Lower leg skin (tissue), 4 donors: ENCODE data around the gene FARP1. TPM values are rescaled to one million over a fixed set of nuclear protein-coding genes. Genes with fewer than 3 reads are reported as not detected.

Source experiments
- DNase-seq, 2 donors: peaks; one replicate each; pipeline ENCODE4 v3.0.0-alpha.2; 2019; ENCODE audit warnings: low spot score in 2 of 2
- H3K4me3 ChIP-seq: fragments of 200-600 bp; sonication (generic); 2 replicates; pipeline ENCODE4 v1.5.1; 2017; ENCODE audit warnings: mild to moderate bottlenecking, low read depth; ENCODE audit not compliant: poor library complexity, severe bottlenecking
- CTCF ChIP-seq, 3 donors: fragments of 450-650 bp; IDR thresholded peaks; one replicate each; pipeline ENCODE4 v1.5.1; 2016; ENCODE audit warnings: antibody characterized with exemption in 3 of 3, mild to moderate bottlenecking in 3 of 3, moderate library complexity in 2 of 3
- POLR2A ChIP-seq, 2 donors: fragments of 450-650 bp; IDR thresholded peaks; one replicate each; pipeline ENCODE4 v1.6.1; 2016 to 2017; ENCODE audit warnings: antibody characterized with exemption in 2 of 2, mild to moderate bottlenecking in 1 of 2, moderate library complexity in 1 of 2
- WGBS, 2 donors: methylation state at CpG; one replicate each; pipeline ENCODE4 v1.1.5; 2018; 5-methylcytosine and 5-hydroxymethylcytosine counted together
- intact Hi-C: fragments of 100-400 bp; cut with DNase I; formaldehyde crosslinking; loops from one replicate; pipeline ENCODE4 v1.15.0; 2023; ENCODE audit warnings: low total_unique reads
- total RNA-seq, 4 donors: library from RNA; depleted of rRNA; stranded (reverse); fragments of >200 nt; gene quantifications; one replicate each; pipeline ENCODE4 v1.1.0, GENCODE V29; 2016

The FARP1 gene
- total RNA-seq, 4 donors from 2014 or later, result 4.9 to 26.2 (median 13.3) TPM

- no peak for TF ChIP-seq CTCF (IDR thresholded peaks at IDR 0.05)
- TF ChIP-seq POLR2A (IDR thresholded peaks at IDR 0.05), result no peak
- no peak overlapping the region for H3K4me3 ChIP-seq
- intact Hi-C loops, result no loop called here
- WGBS, 2 donors, result 64 to 75% methylated on average over 7 to 8 of the region's 8 CpGs
- DNase-seq, result no peak
These were observed 117.7 kb downstream of the FARP1 start for GRCh38 chr13:98260357-98261164.

- intact Hi-C loops, result no loop called here
- no peak for TF ChIP-seq CTCF (IDR thresholded peaks at IDR 0.05)
- TF ChIP-seq POLR2A (IDR thresholded peaks at IDR 0.05), result no peak
- no peak for DNase-seq
- no peak overlapping the region for H3K4me3 ChIP-seq
- 74 to 82% methylated on average over 6 of the region's 6 CpGs for WGBS, 2 donors
These were observed 118.3 kb downstream of the FARP1 start for GRCh38 chr13:98261165-98261702.

- H3K4me3 ChIP-seq, result no peak overlapping the region
- intact Hi-C loops, result no loop called here
- WGBS, 2 donors, result 78 to 85% methylated on average over 5 of the region's 5 CpGs
- TF ChIP-seq CTCF (IDR thresholded peaks at IDR 0.05), result no peak
- no peak for TF ChIP-seq POLR2A (IDR thresholded peaks at IDR 0.05)
- no peak for DNase-seq
These were observed 119.4 kb downstream of the FARP1 start for GRCh38 chr13:98262292-98262691.

- no peak overlapping the region for H3K4me3 ChIP-seq
- no peak for DNase-seq
- intact Hi-C loops, result no loop called here
- TF ChIP-seq CTCF (IDR thresholded peaks at IDR 0.05) (no peak), POLR2A (IDR thresholded peaks at IDR 0.05) (no peak)
- WGBS, 2 donors, result 93 to 97% methylated on average over 2 of the region's 2 CpGs
These were observed 120.9 kb downstream of the FARP1 start for GRCh38 chr13:98263841-98264240.

GRCh38 chr13:98264877-98265276 lies 122.0 kb downstream of the FARP1 start:
- intact Hi-C loops, result no loop called here
- WGBS, 2 donors, result 98% methylated on average over 5 of the region's 5 CpGs
- no peak overlapping the region for H3K4me3 ChIP-seq
- no peak for DNase-seq
- TF ChIP-seq POLR2A (IDR thresholded peaks at IDR 0.05), result no peak
- no peak for TF ChIP-seq CTCF (IDR thresholded peaks at IDR 0.05)
